Measurements from ENCODE around the gene CST8. TPM values are rescaled to one million over a fixed set of nuclear protein-coding genes. Genes with fewer than 3 reads are reported as not detected.

CST8 gene
- total RNA-seq, 1 donor, result not detected

- no peaks in the 10 kb centered on the region for H3K79me2 ChIP-seq (ENCODE audit: insufficient read depth, low read length)
- H2AFZ ChIP-seq (ENCODE audit: low read length), result no peak overlapping the region
- H3K27me3 ChIP-seq (ENCODE audit: insufficient read depth, low read length), result no peaks in the 10 kb centered on the region
- no peak overlapping the region for H3K27ac ChIP-seq (ENCODE audit: low read depth, low read length)
- no peak for DNase-seq (ENCODE audit: insufficient read length, low spot score, missing footprints)
- no peak overlapping the region for H3K4me3 ChIP-seq (ENCODE audit: insufficient read depth, low read length)
- no peak for TF ChIP-seq CTCF (IDR thresholded peaks at IDR 0.05; ENCODE audit: extremely low read depth, low read depth, low read length)
- H3K4me1 ChIP-seq (ENCODE audit: insufficient read depth, low read length), result no peaks in the 10 kb centered on the region
- no peak overlapping the region for H3K4me2 ChIP-seq (ENCODE audit: insufficient read depth, low read length)
- H3K9me3 ChIP-seq (ENCODE audit: low read depth, low read length), result no peaks in the 10 kb centered on the region
- no peaks in the 10 kb centered on the region for H3K36me3 ChIP-seq (ENCODE audit: insufficient read depth, low read length)
- no peaks in the 10 kb centered on the region for H4K20me1 ChIP-seq (ENCODE audit: insufficient read depth, low read length)
Observed at GRCh38 chr20:23510000-23510590, 19.2 kb downstream of the CST8 start.

GRCh38 chr20:23513164-23513563 is 22.2 kb downstream of the CST8 start:
- Histone ChIP-seq H3K27ac (ENCODE audit: low read depth, low read length) (no peak overlapping the region), H3K36me3 (ENCODE audit: insufficient read depth, low read length) (no peaks in the 10 kb centered on the region), H3K27me3 (ENCODE audit: insufficient read depth, low read length) (no peaks in the 10 kb centered on the region), H3K9me3 (ENCODE audit: low read depth, low read length) (no peaks in the 10 kb centered on the region), H3K79me2 (ENCODE audit: insufficient read depth, low read length) (no peaks in the 10 kb centered on the region), H3K4me1 (ENCODE audit: insufficient read depth, low read length) (no peaks in the 10 kb centered on the region), H4K20me1 (ENCODE audit: insufficient read depth, low read length) (no peaks in the 10 kb centered on the region), H2AFZ (ENCODE audit: low read length) (no peak overlapping the region), H3K4me2 (ENCODE audit: insufficient read depth, low read length) (no peak overlapping the region), H3K4me3 (ENCODE audit: insufficient read depth, low read length) (no peak overlapping the region)
- no peak for DNase-seq (ENCODE audit: insufficient read length, low spot score, missing footprints)
- no peak for TF ChIP-seq CTCF (IDR thresholded peaks at IDR 0.05; ENCODE audit: extremely low read depth, low read depth, low read length)

GRCh38 chr20:23514848-23515247 is 23.9 kb downstream of the CST8 start:
- no peaks in the 10 kb centered on the region for H3K27me3 ChIP-seq (ENCODE audit: insufficient read depth, low read length)
- H3K9me3 ChIP-seq (ENCODE audit: low read depth, low read length), result no peaks in the 10 kb centered on the region
- H2AFZ ChIP-seq (ENCODE audit: low read length), result no peak overlapping the region
- DNase-seq (ENCODE audit: insufficient read length, low spot score, missing footprints), result no peak
- no peak overlapping the region for H3K27ac ChIP-seq (ENCODE audit: low read depth, low read length)
- H3K36me3 ChIP-seq (ENCODE audit: insufficient read depth, low read length), result no peaks in the 10 kb centered on the region
- no peak for TF ChIP-seq CTCF (IDR thresholded peaks at IDR 0.05; ENCODE audit: extremely low read depth, low read depth, low read length)
- H3K4me1 ChIP-seq (ENCODE audit: insufficient read depth, low read length), result no peaks in the 10 kb centered on the region
- H3K4me2 ChIP-seq (ENCODE audit: insufficient read depth, low read length), result no peak overlapping the region
- H4K20me1 ChIP-seq (ENCODE audit: insufficient read depth, low read length), result no peaks in the 10 kb centered on the region
- H3K79me2 ChIP-seq (ENCODE audit: insufficient read depth, low read length), result no peaks in the 10 kb centered on the region
- H3K4me3 ChIP-seq (ENCODE audit: insufficient read depth, low read length), result no peak overlapping the region

GRCh38 chr20:23515250-23515939 is 24.5 kb downstream of the CST8 start:
- H3K36me3 ChIP-seq (ENCODE audit: insufficient read depth, low read length), result no peaks in the 10 kb centered on the region
- H3K4me2 ChIP-seq (ENCODE audit: insufficient read depth, low read length), result no peak overlapping the region
- no peaks in the 10 kb centered on the region for H3K27me3 ChIP-seq (ENCODE audit: insufficient read depth, low read length)
- H3K4me1 ChIP-seq (ENCODE audit: insufficient read depth, low read length), result no peaks in the 10 kb centered on the region
- no peaks in the 10 kb centered on the region for H3K9me3 ChIP-seq (ENCODE audit: low read depth, low read length)
- no peak overlapping the region for H3K27ac ChIP-seq (ENCODE audit: low read depth, low read length)
- no peak for DNase-seq (ENCODE audit: insufficient read length, low spot score, missing footprints)
- no peak overlapping the region for H3K4me3 ChIP-seq (ENCODE audit: insufficient read depth, low read length)
- H3K79me2 ChIP-seq (ENCODE audit: insufficient read depth, low read length), result no peaks in the 10 kb centered on the region
- no peak overlapping the region for H2AFZ ChIP-seq (ENCODE audit: low read length)
- no peaks in the 10 kb centered on the region for H4K20me1 ChIP-seq (ENCODE audit: insufficient read depth, low read length)
- TF ChIP-seq CTCF (IDR thresholded peaks at IDR 0.05; ENCODE audit: extremely low read depth, low read depth, low read length), result no peak
